IPS-18c (cell line): ENCODE measurements around the gene HPD.

Experiments
- H3K4me3 ChIP-seq: 2 replicates; pipeline ENCODE4 v1.7.0; 2013; ENCODE audit warnings: low read depth, mild to moderate bottlenecking, low read length, moderate library complexity; ENCODE audit not compliant: insufficient read depth
- H3K9me3 ChIP-seq: one replicate; pipeline ENCODE4 v1.6.1; 2013; ENCODE audit warnings: mild to moderate bottlenecking, low read length, moderate library complexity; ENCODE audit not compliant: control insufficient read depth, insufficient read depth

The HPD gene

GRCh38 chr12:121820056-121820455 is 38.6 kb downstream of the HPD start:
- H3K4me3 ChIP-seq, result no peak overlapping the region
- peaks cover 2% of the 10 kb centered on the region for H3K9me3 ChIP-seq

- H3K9me3 ChIP-seq, result peaks cover 2% of the 10 kb centered on the region
- H3K4me3 ChIP-seq, result no peak overlapping the region
Observed at GRCh38 chr12:121819212-121819949, 39.3 kb downstream of the HPD start.

- Histone ChIP-seq H3K4me3 (no peak overlapping the region), H3K9me3 (no peaks in the 10 kb centered on the region)
Observed at GRCh38 chr12:121817648-121818043, 41.0 kb downstream of the HPD start.

- Histone ChIP-seq H3K4me3 (no peak overlapping the region), H3K9me3 (no peaks in the 10 kb centered on the region)
Observed at GRCh38 chr12:121816925-121817647, 41.6 kb downstream of the HPD start.

- Histone ChIP-seq H3K9me3 (no peaks in the 10 kb centered on the region), H3K4me3 (no peak overlapping the region)
Observed at GRCh38 chr12:121815263-121815662, 43.4 kb downstream of the HPD start.

GRCh38 chr12:121814429-121815119 is 44.1 kb downstream of the HPD start:
- no peaks in the 10 kb centered on the region for H3K9me3 ChIP-seq
- H3K4me3 ChIP-seq, result no peak overlapping the region

GRCh38 chr12:121813951-121814350 is 44.7 kb downstream of the HPD start:
- no peaks in the 10 kb centered on the region for H3K9me3 ChIP-seq

GRCh38 chr12:121812921-121813896 is 45.5 kb downstream of the HPD start:
- Histone ChIP-seq H3K9me3 (no peaks in the 10 kb centered on the region), H3K4me3 (peak overlapping the region; percentile 95)

More at GRCh38 chr12:121813951-121814350, 44.7 kb downstream of the HPD start:
- no peak overlapping the region for H3K4me3 ChIP-seq

GRCh38 chr12:121812320-121812871 is 46.3 kb downstream of the HPD start:
- Histone ChIP-seq H3K9me3 (no peaks in the 10 kb centered on the region), H3K4me3 (peak overlapping the region; percentile 95)

- Histone ChIP-seq H3K4me3 (peak overlapping the region; percentile 95), H3K9me3 (no peaks in the 10 kb centered on the region)
Observed at GRCh38 chr12:121811434-121812319, 47.0 kb downstream of the HPD start.

- peak overlapping the region; percentile 95; the same call in 1 of the 2 replicates for H3K4me3 ChIP-seq
Observed at GRCh38 chr12:121810833-121811433, 47.7 kb downstream of the HPD start.

GRCh38 chr12:121810234-121810817 is 48.3 kb downstream of the HPD start:
- no peaks in the 10 kb centered on the region for H3K9me3 ChIP-seq
- H3K4me3 ChIP-seq, result no peak overlapping the region

More at GRCh38 chr12:121810833-121811433, 47.7 kb downstream of the HPD start:
- H3K9me3 ChIP-seq, result no peaks in the 10 kb centered on the region

- Histone ChIP-seq H3K9me3 (no peaks in the 10 kb centered on the region), H3K4me3 (no peak overlapping the region)
Observed at GRCh38 chr12:121809712-121810116, 48.9 kb downstream of the HPD start.

- no peak overlapping the region for H3K4me3 ChIP-seq
- H3K9me3 ChIP-seq, result no peaks in the 10 kb centered on the region
Observed at GRCh38 chr12:121808623-121809022, 50.0 kb downstream of the HPD start.
